ENCODE data around the gene C11orf52.

C11orf52 gene

GRCh38 chr11:111918390-111919256, at the start of gene C11orf52:
Gene C11orf52 (plus strand): TSS chr11:111918913. CDS start chr11:111918973, 60 bp downstream.
- no peak for TF ChIP-seq CTCF (IDR thresholded peaks at IDR 0.05; ENCODE audit: low read depth, low read length)
- no peak for DNase-seq (ENCODE audit: extremely low read depth, low read depth)

GRCh38 chr11:111870113-111870512, 48.6 kb upstream of the C11orf52 start:
- DNase-seq (ENCODE audit: extremely low read depth, low read depth): no peak
- no peak for TF ChIP-seq CTCF (IDR thresholded peaks at IDR 0.05; ENCODE audit: low read depth, low read length)

- TF ChIP-seq CTCF (IDR thresholded peaks at IDR 0.05; ENCODE audit: low read depth, low read length): no peak
- DNase-seq (ENCODE audit: extremely low read depth, low read depth): no peak
Measured at GRCh38 chr11:111870522-111870885, 48.2 kb upstream of the C11orf52 start.

- peak; percentile 55 for DNase-seq (ENCODE audit: extremely low read depth, low read depth)
- peak; percentile 24 for TF ChIP-seq CTCF (IDR thresholded peaks at IDR 0.05; ENCODE audit: low read depth, low read length)
Measured at GRCh38 chr11:111870886-111871692, 47.6 kb upstream of the C11orf52 start, which contains the start of gene ALG9. Gene ALG9 (minus strand): TSS chr11:111871581. CDS start chr11:111871482, 99 bp downstream.

- TF ChIP-seq CTCF (IDR thresholded peaks at IDR 0.05; ENCODE audit: low read depth, low read length): no peak
- DNase-seq (ENCODE audit: extremely low read depth, low read depth): no peak
Measured at GRCh38 chr11:111871693-111872161, 47.0 kb upstream of the C11orf52 start.

GRCh38 chr11:111878385-111878848, 40.3 kb upstream of the C11orf52 start:
- DNase-seq (ENCODE audit: extremely low read depth, low read depth): no peak
- no peak for TF ChIP-seq CTCF (IDR thresholded peaks at IDR 0.05; ENCODE audit: low read depth, low read length)

All from AG09319 (cell line).